ENCODE results near the gene NKTR.

- TF ChIP-seq CTCF (IDR thresholded peaks at IDR 0.05; ENCODE audit: poor library complexity) = no peak
- TF ChIP-seq EZH2phosphoT487 (IDR thresholded peaks at IDR 0.05; ENCODE audit: low read depth, severe bottlenecking, unreplicated experiment) = no peak
- TF ChIP-seq EZH2 (IDR thresholded peaks at IDR 0.05; ENCODE audit: borderline replicate concordance) = no peak
Observed at GRCh38 chr3:42612217-42612616, 11.7 kb downstream of the NKTR start.
